ENCODE data around the gene FILIP1L. TPM values are rescaled to one million over a fixed set of nuclear protein-coding genes. Genes with fewer than 3 reads are reported as not detected.

The FILIP1L gene
- polyA plus RNA-seq, 1 donor (not counting 4 experiments of a cell fraction or from before 2014, with no cell fraction given), result 14.7 TPM

GRCh38 chr3:99878005-99878404 lies 236.3 kb downstream of the FILIP1L start:
- no peak overlapping the region for H3K4me3 ChIP-seq (ENCODE audit: control insufficient read depth in 2 of 3, extremely low read depth in 1 of 3, insufficient read depth in 2 of 3, low read depth in 1 of 3, low read length in 3 of 3)
- H3K9ac ChIP-seq (ENCODE audit: control insufficient read depth, extremely low read depth, insufficient read depth, low read length), result no peak overlapping the region
- H3K36me3 ChIP-seq (ENCODE audit: control insufficient read depth in 2 of 2, extremely low read depth in 1 of 2, insufficient read depth in 2 of 2, low read length in 2 of 2), result no peaks in the 10 kb centered on the region
- H3K4me2 ChIP-seq (ENCODE audit: control insufficient read depth, extremely low read depth, insufficient read depth, low read depth, low read length), result peak overlapping the region; percentile 1
- no peak overlapping the region for H3K27ac ChIP-seq (ENCODE audit: control insufficient read depth, insufficient read depth, low read length)
- H3K9me1 ChIP-seq (ENCODE audit: control insufficient read depth, extremely low read depth, insufficient read depth, low read length), result no peaks in the 10 kb centered on the region
- TF ChIP-seq CTCF (optimal IDR thresholded peaks at IDR 0.05 in 1 of 3, IDR thresholded peaks at IDR 0.05 in 1 of 3, conservative IDR thresholded peaks at IDR 0.05 in 1 of 3; ENCODE audit: extremely low read depth in 1 of 3, insufficient read depth in 2 of 3, low read length in 3 of 3) (no peak), EZH2 (IDR thresholded peaks at IDR 0.05; ENCODE audit: low read length) (no peak)
- no peaks in the 10 kb centered on the region for H3K9me3 ChIP-seq (ENCODE audit: control insufficient read depth, low read depth, low read length)
- H3K27me3 ChIP-seq (ENCODE audit: control insufficient read depth, extremely low read depth, insufficient read depth, low read length), result no peaks in the 10 kb centered on the region
- dilution Hi-C loops (cut with MboI; ENCODE audit: extremely low pct_ligation_motif_present, low sequenced_read_pairs), result no loop called here
- peaks cover 18% of the 10 kb centered on the region for H3K4me1 ChIP-seq (ENCODE audit: control insufficient read depth, extremely low read depth, insufficient read depth, low read length)
- FAIRE-seq (peak; percentile 74), DNase-seq (ENCODE audit: low read depth, low spot score) (no peak)
- no peaks in the 10 kb centered on the region for H4K20me1 ChIP-seq (ENCODE audit: control insufficient read depth, extremely low read depth, insufficient read depth, low read length)
- no peak overlapping the region for H2AFZ ChIP-seq (ENCODE audit: control insufficient read depth, low read length)
- H3K79me2 ChIP-seq (ENCODE audit: control insufficient read depth, insufficient read depth, low read length), result peaks cover 24% of the 10 kb centered on the region

- Histone ChIP-seq H3K27me3 (ENCODE audit: control insufficient read depth, extremely low read depth, insufficient read depth, low read length) (no peaks in the 10 kb centered on the region), H3K36me3 (ENCODE audit: control insufficient read depth in 2 of 2, extremely low read depth in 1 of 2, insufficient read depth in 2 of 2, low read length in 2 of 2) (no peaks in the 10 kb centered on the region), H2AFZ (ENCODE audit: control insufficient read depth, low read length) (no peak overlapping the region), H3K4me2 (ENCODE audit: control insufficient read depth, extremely low read depth, insufficient read depth, low read depth, low read length) (no peak overlapping the region), H3K27ac (ENCODE audit: control insufficient read depth, insufficient read depth, low read length) (no peak overlapping the region), H3K9me1 (ENCODE audit: control insufficient read depth, extremely low read depth, insufficient read depth, low read length) (no peaks in the 10 kb centered on the region), H3K9ac (ENCODE audit: control insufficient read depth, extremely low read depth, insufficient read depth, low read length) (no peak overlapping the region), H3K9me3 (ENCODE audit: control insufficient read depth, low read depth, low read length) (no peaks in the 10 kb centered on the region), H3K79me2 (ENCODE audit: control insufficient read depth, insufficient read depth, low read length) (peaks cover 32% of the 10 kb centered on the region), H3K4me3 (ENCODE audit: control insufficient read depth in 2 of 3, extremely low read depth in 1 of 3, insufficient read depth in 2 of 3, low read depth in 1 of 3, low read length in 3 of 3) (no peak overlapping the region), H4K20me1 (ENCODE audit: control insufficient read depth, extremely low read depth, insufficient read depth, low read length) (no peaks in the 10 kb centered on the region), H3K4me1 (ENCODE audit: control insufficient read depth, extremely low read depth, insufficient read depth, low read length) (peaks cover 27% of the 10 kb centered on the region)
- FAIRE-seq (no peak), DNase-seq (ENCODE audit: low read depth, low spot score) (no peak)
- dilution Hi-C loops (cut with MboI; ENCODE audit: extremely low pct_ligation_motif_present, low sequenced_read_pairs), result no loop called here
- TF ChIP-seq EZH2 (IDR thresholded peaks at IDR 0.05; ENCODE audit: low read length), result no peak
- TF ChIP-seq CTCF (optimal IDR thresholded peaks at IDR 0.05 in 1 of 3, IDR thresholded peaks at IDR 0.05 in 1 of 3, conservative IDR thresholded peaks at IDR 0.05 in 1 of 3; ENCODE audit: extremely low read depth in 1 of 3, insufficient read depth in 2 of 3, low read length in 3 of 3), result no peak
Observed at GRCh38 chr3:99877031-99877579, 237.2 kb downstream of the FILIP1L start.

All from keratinocyte (primary cell).